Measurements from ENCODE around the gene NEDD1.

The NEDD1 gene

DNA sequence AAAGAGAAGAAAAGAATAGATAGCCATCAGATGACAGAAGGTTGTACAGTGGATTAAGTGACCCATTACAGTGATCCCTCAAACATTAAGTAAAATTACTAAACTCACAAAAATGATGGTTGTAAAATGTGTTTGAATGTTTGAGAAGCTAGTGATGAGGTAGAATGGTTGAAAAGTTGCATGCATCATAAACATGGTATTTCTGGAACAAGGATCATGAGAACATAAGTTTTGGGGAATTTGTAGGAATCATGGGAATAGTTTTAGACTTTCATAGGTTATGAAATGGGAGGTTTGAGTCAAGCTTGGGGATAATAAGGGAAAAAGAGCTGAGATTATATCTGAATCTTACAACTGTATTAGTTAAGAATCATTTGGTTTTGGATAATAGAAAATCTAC is 34.1 kb upstream of the NEDD1 start:
- H3K27ac ChIP-seq: no peak overlapping the region
- TF ChIP-seq ZFX (IDR thresholded peaks at IDR 0.05; ENCODE audit: borderline replicate concordance) (no peak), CTCF (IDR thresholded peaks at IDR 0.05) (no peak)

GRCh38 chr12:96874211-96874610 is 32.8 kb upstream of the NEDD1 start:
- TF ChIP-seq CTCF (IDR thresholded peaks at IDR 0.05) (peak; percentile 15; the same call in 1 of the 2 replicates), ZFX (IDR thresholded peaks at IDR 0.05; ENCODE audit: borderline replicate concordance) (no peak)
- H3K27ac ChIP-seq: no peak overlapping the region

- no peak overlapping the region for H3K27ac ChIP-seq
- TF ChIP-seq ZFX (IDR thresholded peaks at IDR 0.05; ENCODE audit: borderline replicate concordance) (no peak), CTCF (IDR thresholded peaks at IDR 0.05) (no peak)
Measured at GRCh38 chr12:96876966-96877365, 30.1 kb upstream of the NEDD1 start.

GRCh38 chr12:96878704-96879103 is 28.4 kb upstream of the NEDD1 start:
- no peak overlapping the region for H3K27ac ChIP-seq
- TF ChIP-seq ZFX (IDR thresholded peaks at IDR 0.05; ENCODE audit: borderline replicate concordance): no peak
- TF ChIP-seq CTCF (IDR thresholded peaks at IDR 0.05): no peak

- TF ChIP-seq CTCF (IDR thresholded peaks at IDR 0.05): no peak
- TF ChIP-seq ZFX (IDR thresholded peaks at IDR 0.05; ENCODE audit: borderline replicate concordance): no peak
- no peak overlapping the region for H3K27ac ChIP-seq
Measured at GRCh38 chr12:96879301-96879700, 27.8 kb upstream of the NEDD1 start.

- no peak for TF ChIP-seq CTCF (IDR thresholded peaks at IDR 0.05)
- TF ChIP-seq ZFX (IDR thresholded peaks at IDR 0.05; ENCODE audit: borderline replicate concordance): no peak
- H3K27ac ChIP-seq: no peak overlapping the region
Measured at GRCh38 chr12:96880220-96880619, 26.8 kb upstream of the NEDD1 start.

- no peak overlapping the region for H3K27ac ChIP-seq
- no peak for TF ChIP-seq CTCF (IDR thresholded peaks at IDR 0.05)
- TF ChIP-seq ZFX (IDR thresholded peaks at IDR 0.05; ENCODE audit: borderline replicate concordance): no peak
Measured at GRCh38 chr12:96881608-96882007, 25.4 kb upstream of the NEDD1 start.

Data from 22Rv1 (cell line).